Panc1 (cell line): ENCODE data around the gene SKI. TPM values are rescaled to one million over a fixed set of nuclear protein-coding genes. Genes with fewer than 3 reads are reported as not detected.

ENCODE experiments used
- ATAC-seq: fragments of 200-7000 bp; cut with Tn5 transposase; 2 replicates; pipeline ENCODE4 v1.9.1; 2020; ENCODE audit warnings: mild to moderate bottlenecking, moderate library complexity
- BruUV-seq: library from RNA; stranded (reverse); fragments of 400-500 nt; replicated peaks from 2 replicates; lab custom pipeline; 2021; lab: Mats Ljungman, UMichigan
- CTCF ChIA-PET: fragments of 300-600 bp; sonication (Branson Sonifier 250); formaldehyde crosslinking; loops from one replicate; lab custom pipeline; 2022; ENCODE audit warnings: antibody characterized with exemption; lab: Charles Lee
- POLR2A ChIA-PET: fragments of 300-600 bp; sonication (Branson Sonifier 250); formaldehyde crosslinking; loops from one replicate; lab custom pipeline; 2022; ENCODE audit warnings: antibody characterized with exemption; lab: Charles Lee
- DNase-seq: peaks from one replicate; pipeline ENCODE4 v3.0.0-alpha.2; 2010; ENCODE audit warnings: low read depth, low spot score
- H3K27ac ChIP-seq: 2 replicates; pipeline ENCODE4 v1.5.1; 2011; ENCODE audit warnings: mild to moderate bottlenecking, low read length, inconsistent platforms
- H3K27me3 ChIP-seq: fragments of 200-500 bp; sonication (Bioruptor generic); 2 replicates; pipeline ENCODE4 v1.6.0; 2014; ENCODE audit warnings: low read length, inconsistent platforms; ENCODE audit not compliant: control insufficient read depth, insufficient read depth
- H3K36me3 ChIP-seq: fragments of 200-500 bp; sonication (Bioruptor generic); 2 replicates; pipeline ENCODE4 v1.5.1; 2014; ENCODE audit warnings: inconsistent platforms, mild to moderate bottlenecking, low read length, moderate library complexity; ENCODE audit not compliant: control insufficient read depth, insufficient read depth
- H3K4me1 ChIP-seq: 2 replicates; pipeline ENCODE4 v1.5.1; 2011; ENCODE audit warnings: inconsistent platforms, mild to moderate bottlenecking, low read length, moderate library complexity; ENCODE audit not compliant: control insufficient read depth, insufficient read depth
- H3K4me3 ChIP-seq, 2 experiments: 2 replicates each; pipeline ENCODE4 v1.5.1; 2011 to 2012; ENCODE audit warnings: low read depth in 2 of 2, low read length in 2 of 2, mild to moderate bottlenecking in 2 of 2, inconsistent platforms in 1 of 2, moderate library complexity in 1 of 2
- H3K9me3 ChIP-seq: fragments of 200-500 bp; sonication (Bioruptor generic); 2 replicates; pipeline ENCODE4 v1.5.1; 2014; ENCODE audit warnings: low read depth, mild to moderate bottlenecking, inconsistent platforms, low read length, moderate library complexity; ENCODE audit not compliant: control insufficient read depth, insufficient read depth
- CTCF ChIP-seq: fragments of 450-650 bp; IDR thresholded peaks from 2 replicates; pipeline ENCODE4 v1.5.1; 2017; ENCODE audit warnings: mild to moderate bottlenecking
- POLR2AphosphoS5 ChIP-seq: IDR thresholded peaks from 2 replicates; pipeline ENCODE4 v1.6.1; 2012; ENCODE audit warnings: mild to moderate bottlenecking, low read depth, low read length, moderate library complexity
- REST ChIP-seq, 2 experiments: IDR thresholded peaks; 2 replicates each; pipeline ENCODE4 v1.6.1; 2011 to 2012; ENCODE audit warnings: low read depth in 2 of 2, control low read depth in 1 of 2, low read length in 1 of 2, mild to moderate bottlenecking in 1 of 2, moderate library complexity in 1 of 2; ENCODE audit not compliant: insufficient read depth in 1 of 2
- SIN3A ChIP-seq: IDR thresholded peaks from 2 replicates; pipeline ENCODE4 v1.6.1; 2012; ENCODE audit warnings: low read depth, mild to moderate bottlenecking, low read length, moderate library complexity, borderline replicate concordance; ENCODE audit not compliant: insufficient read depth
- TCF7L2 ChIP-seq: IDR thresholded peaks from 2 replicates; pipeline ENCODE4 v1.6.1; 2011; ENCODE audit warnings: mild to moderate bottlenecking, low read depth, low read length, inconsistent platforms
- in situ Hi-C: cut with HindIII; loops from 2 replicates; pipeline ENCODE4 v1.10.0; 2016; ENCODE audit warnings: low sequenced_read_pairs, low pct_unique_long_range_greater_than_20kb
- intact Hi-C: fragments of 100-400 bp; cut with micrococcal nuclease; formaldehyde crosslinking; loops from one replicate; pipeline ENCODE4 v1.10.0; 2022; ENCODE audit not compliant: unreplicated experiment
- total RNA-seq: library from RNA; stranded (reverse); gene quantifications from one replicate; pipeline ENCODE4 v1.2.1, GENCODE V29; 2021; ENCODE audit not compliant: unreplicated experiment

Gene SKI
- total RNA-seq, 1 experiment from 2014 or later: 63.2 TPM

DNA sequence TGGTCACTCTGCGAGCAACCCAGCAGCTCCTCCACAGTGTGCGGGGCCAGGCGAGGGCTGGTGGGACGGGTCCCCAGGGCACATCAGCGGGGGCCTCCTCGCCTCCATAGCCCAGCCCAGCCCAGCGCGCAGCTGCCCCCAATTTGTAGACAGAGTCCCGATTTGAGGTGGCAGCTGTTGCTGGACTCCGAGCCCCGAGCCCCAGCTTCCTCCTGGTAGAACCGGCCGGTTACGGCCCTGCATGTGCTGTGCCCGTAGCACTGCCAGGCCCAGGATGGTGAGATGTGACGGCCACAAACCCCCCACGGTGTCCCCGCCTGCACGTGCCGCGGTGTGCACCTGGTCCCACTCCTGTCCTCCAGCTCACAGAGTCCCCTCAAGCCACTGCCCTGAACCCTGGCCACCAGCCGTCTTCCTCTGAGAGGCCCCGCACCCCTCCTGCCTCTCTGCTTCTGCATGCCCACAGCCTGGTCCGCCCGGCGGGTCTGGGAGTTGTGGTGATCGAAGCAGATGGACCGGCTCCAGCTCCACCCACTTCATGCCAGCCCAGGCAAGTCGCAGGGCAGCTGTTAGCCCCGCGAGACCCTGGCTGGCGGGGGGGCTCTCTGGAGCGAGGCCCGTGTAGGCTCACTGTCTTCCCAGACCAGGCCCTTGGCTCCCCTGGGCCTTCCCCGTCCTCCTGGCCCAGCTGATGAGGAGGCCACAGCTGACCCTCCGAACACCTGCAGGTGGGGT, 107.8 kb downstream of the SKI start:
- BruUV-seq: no TSS peak
- CTCF ChIA-PET: no interaction called here

DNA sequence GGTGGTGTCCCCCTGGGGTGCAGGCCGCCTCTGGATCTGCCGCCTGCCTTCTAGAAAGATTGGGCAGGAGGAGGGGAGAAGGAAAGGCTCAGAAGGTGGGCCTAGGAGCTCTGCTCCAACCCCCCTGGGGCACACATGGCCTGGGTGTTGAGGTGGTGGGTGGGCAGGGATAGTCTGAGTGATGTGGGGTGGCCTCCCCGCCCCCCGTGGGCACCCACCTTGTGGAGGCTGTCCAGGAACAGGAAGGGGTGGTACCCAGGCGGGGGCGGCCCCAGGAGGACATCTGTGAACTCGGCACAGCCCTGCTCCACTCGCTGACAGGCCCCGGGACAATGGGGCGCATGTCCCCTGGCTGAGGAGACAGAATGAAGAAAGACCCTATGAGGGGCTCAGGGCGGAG, 108.4 kb downstream of the SKI start:
- POLR2A ChIA-PET: no interaction called here
- CTCF ChIA-PET: no interaction called here
- intact Hi-C loops: no loop called here

More for the DNA sequence above, 107.8 kb downstream of the SKI start:
- no peaks in the 10 kb centered on the region for H3K36me3 ChIP-seq
- ATAC-seq: 0 out of 2 replicates have a peak, but pooled peaks have one; percentile 11
- in situ Hi-C loops: no loop called here
- intact Hi-C loops: no loop called here
- H3K27me3 ChIP-seq: no peaks in the 10 kb centered on the region
- no peak overlapping the region for H3K4me3 ChIP-seq
- POLR2A ChIA-PET: no interaction called here
- no peak for TF ChIP-seq POLR2AphosphoS5
- no peak for TF ChIP-seq SIN3A
- TF ChIP-seq TCF7L2: no peak
- no peak for TF ChIP-seq REST (IDR thresholded peaks at IDR 0.05; ENCODE audit: insufficient read depth in 1 of 2, low read depth in 2 of 2, low read length in 1 of 2)
- no peak for TF ChIP-seq CTCF
- H3K27ac ChIP-seq: no peak overlapping the region
- no peak for DNase-seq
- H3K4me1 ChIP-seq: no peaks in the 10 kb centered on the region
- H3K9me3 ChIP-seq: no peaks in the 10 kb centered on the region

More for the DNA sequence above, 108.4 kb downstream of the SKI start:
- Histone ChIP-seq H3K4me1 (no peaks in the 10 kb centered on the region), H3K27me3 (no peaks in the 10 kb centered on the region), H3K36me3 (no peaks in the 10 kb centered on the region), H3K9me3 (no peaks in the 10 kb centered on the region), H3K27ac (no peak overlapping the region), H3K4me3 (no peak overlapping the region)
- ATAC-seq: no peak
- no TSS peak for BruUV-seq
- in situ Hi-C loops: no loop called here
- DNase-seq: no peak
- TF ChIP-seq CTCF (no peak), POLR2AphosphoS5 (no peak), SIN3A (no peak)
